ENCODE measurements around the gene CYP27B1. TPM values are rescaled to one million over a fixed set of nuclear protein-coding genes. Genes with fewer than 3 reads are reported as not detected.

The CYP27B1 gene
- total RNA-seq, 1 donor from 2014 or later: 4.3 TPM

- intact Hi-C loops (cut with micrococcal nuclease): loop anchor here (5.0 to 10.0 kb wide), 4 partner anchors 93 to 1119 kb away; partner anchors contain the start of genes ARHGAP9, BAZ2A, CTDSP2 and PTGES3
These were observed 13.0 kb downstream of the CYP27B1 start for GRCh38 chr12:57753756-57754337.

DNA sequence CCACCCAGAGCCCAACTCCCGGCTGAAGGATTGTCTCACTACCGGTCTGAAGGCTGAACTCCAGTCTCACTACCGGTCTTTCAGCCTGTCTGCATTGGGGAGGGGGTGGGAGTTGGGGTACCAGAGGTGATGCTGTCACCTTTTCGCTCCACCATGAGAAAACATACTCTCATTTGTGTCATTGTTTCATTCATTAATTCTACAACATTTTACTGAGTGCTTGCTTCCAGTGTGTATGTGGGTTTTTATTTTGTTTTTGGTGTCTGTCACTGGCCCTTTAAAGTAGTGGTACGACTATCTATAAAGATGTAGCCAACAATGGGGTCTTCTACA lies 14.2 kb downstream of the CYP27B1 start:
- intact Hi-C loops (cut with micrococcal nuclease): loop anchor here (1.0 to 10.0 kb wide), 9 partner anchors 8 to 1118 kb away; partner anchors contain the start of genes ARHGAP9, BAZ2A, CTDSP2 and DCTN2

DNA sequence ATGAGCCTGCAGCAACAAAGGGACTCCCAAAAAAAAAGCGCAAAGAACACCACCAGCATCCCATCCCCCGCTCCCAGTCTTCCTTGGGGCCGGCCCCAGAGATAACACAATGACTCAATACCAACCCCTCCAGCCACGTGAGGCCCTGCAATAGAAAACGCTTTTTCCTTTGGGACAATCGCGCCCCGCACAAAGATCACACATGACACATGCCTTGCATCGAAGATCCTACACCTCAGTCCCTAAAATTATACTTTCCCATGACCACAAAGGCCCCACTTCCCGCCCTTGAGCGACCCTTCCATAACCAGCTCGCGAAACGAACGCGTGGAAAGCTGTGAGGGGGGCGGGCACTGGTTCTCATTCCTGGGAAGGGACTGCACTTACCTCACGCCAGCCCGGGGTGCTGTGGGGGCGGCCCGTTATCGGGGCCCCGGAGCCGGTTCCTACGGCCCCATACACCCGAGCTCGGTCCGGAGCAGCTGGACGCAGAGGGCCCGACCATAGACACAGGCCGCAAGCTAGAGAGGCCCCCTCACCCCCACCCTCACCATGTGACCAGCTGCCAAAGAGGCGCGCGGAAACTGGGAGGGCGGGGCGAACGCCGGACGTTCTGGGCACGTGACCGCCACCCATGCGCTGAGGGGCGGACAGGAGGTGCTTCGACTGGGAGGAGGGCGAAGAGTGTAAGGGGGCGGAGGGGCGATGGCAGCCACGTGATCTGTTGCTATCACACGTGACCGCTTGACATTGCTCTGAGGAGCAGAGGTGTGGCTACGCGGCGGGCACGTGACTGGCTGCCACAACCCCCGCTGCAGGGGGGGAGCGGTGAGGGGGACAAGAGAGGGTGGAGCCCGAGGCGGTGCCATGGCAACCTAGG lies 14.8 kb downstream of the CYP27B1 start, which contains the start of gene CDK4:
Gene CDK4, minus strand, starts transcription at position 523 of the 880 bp plus-strand sequence. CDS start 593 bp downstream, outside the sequence.
- intact Hi-C loops (cut with micrococcal nuclease): loop anchor here (1.0 to 10.0 kb wide), 9 partner anchors 8 to 1117 kb away; partner anchors contain the start of genes ARHGAP9, BAZ2A, CTDSP2 and DCTN2

- intact Hi-C loops (cut with micrococcal nuclease): loop anchor here (5.0 to 10.0 kb wide), 4 partner anchors 96 to 1117 kb away; partner anchors contain the start of genes ARHGAP9, BAZ2A, CTDSP2 and PTGES3
These were observed 15.5 kb downstream of the CYP27B1 start for GRCh38 chr12:57751432-57751787.

GRCh38 chr12:57750561-57751431 lies 16.1 kb downstream of the CYP27B1 start:
- intact Hi-C loops (cut with micrococcal nuclease): loop anchor here (5.0 to 10.0 kb wide), 4 partner anchors 97 to 1116 kb away; partner anchors contain the start of genes ARHGAP9, BAZ2A, CTDSP2 and PTGES3

DNA sequence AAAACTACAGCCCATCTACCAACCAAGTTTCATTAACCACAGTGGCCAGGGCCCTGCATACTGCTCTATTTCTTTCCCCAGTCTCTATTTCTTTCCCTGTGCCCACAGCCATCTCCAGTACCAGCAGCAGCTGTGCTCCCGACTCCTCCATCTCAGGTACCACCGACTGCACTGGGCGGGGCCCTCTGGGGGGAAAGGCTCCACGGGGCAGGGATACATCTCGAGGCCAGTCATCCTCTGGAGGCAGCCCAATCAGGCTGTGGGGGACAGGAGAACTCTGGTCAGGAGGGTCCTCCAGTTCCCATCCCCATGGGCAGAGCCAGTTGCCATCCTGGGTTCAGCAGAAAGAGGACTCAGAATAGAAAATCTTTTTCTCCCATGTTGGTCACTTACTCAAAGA lies 17.8 kb downstream of the CYP27B1 start:
- intact Hi-C loops (cut with micrococcal nuclease): no loop called here

- intact Hi-C loops (cut with micrococcal nuclease): no loop called here
These were observed 20.9 kb downstream of the CYP27B1 start for GRCh38 chr12:57746025-57746424.

DNA sequence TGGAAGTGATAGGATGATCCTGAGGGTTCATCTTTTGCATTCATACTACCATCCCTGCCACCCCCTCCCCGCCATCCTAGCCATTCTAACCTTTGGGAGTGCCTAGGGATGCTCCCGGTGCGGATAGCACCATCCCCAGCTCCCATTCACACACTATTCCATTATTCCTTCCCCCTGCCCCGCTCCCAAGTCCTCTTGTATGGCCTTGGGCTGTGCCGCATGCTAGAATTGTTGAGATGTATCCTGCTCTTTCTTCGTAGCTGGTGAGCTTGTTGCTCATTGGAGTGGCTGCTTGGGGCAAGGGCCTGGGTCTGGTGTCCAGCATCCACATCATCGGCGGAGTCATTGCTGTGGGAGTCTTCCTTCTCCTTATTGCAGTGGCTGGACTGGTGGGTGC lies 21.4 kb downstream of the CYP27B1 start:
- intact Hi-C loops (cut with micrococcal nuclease): no loop called here

DNA sequence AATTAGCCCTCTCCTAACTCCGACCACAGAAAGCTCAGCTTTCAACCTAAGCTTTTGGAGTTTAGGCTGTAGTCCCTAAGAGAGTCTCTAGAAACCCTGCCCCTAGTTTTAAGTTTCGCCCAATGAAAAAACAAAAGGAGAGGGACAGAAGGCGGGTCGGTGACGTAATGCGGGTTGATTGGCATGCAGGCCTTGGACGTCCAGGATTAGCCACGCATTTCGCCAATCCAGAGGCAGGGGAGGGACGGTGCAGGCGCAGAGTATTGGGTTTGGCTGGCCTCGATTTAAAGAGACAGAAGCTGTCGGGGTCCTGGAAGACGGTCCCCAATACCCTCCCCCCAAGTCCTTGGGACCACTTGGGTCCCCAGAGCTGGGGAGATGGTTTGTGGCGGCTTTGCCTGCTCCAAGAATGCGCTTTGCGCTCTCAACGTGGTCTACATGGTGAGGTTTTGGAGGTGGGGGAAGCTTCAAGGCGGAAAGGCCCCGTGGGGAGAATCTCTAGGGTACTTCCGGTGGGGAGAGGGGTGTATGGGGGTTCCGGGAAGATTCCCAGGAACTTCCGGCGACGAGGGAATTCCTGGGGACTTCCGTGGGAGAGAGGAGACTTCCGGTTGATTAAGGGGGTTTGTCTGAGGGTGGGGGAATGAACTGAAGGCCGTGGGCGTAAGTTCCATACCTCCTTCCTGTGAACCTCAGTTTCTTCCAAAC lies 21.9 kb downstream of the CYP27B1 start, which contains the start of gene TSPAN31:
Gene TSPAN31, plus strand, starts transcription at position 263 of the 708 bp plus-strand sequence. Its CDS starts 116 bp downstream, at position 379.
- intact Hi-C loops (cut with micrococcal nuclease): loop anchor here (1.0 to 5.0 kb wide), 4 partner anchors 7 to 223 kb away; partner anchors contain the start of genes CDK4, DCTN2 and MBD6

DNA sequence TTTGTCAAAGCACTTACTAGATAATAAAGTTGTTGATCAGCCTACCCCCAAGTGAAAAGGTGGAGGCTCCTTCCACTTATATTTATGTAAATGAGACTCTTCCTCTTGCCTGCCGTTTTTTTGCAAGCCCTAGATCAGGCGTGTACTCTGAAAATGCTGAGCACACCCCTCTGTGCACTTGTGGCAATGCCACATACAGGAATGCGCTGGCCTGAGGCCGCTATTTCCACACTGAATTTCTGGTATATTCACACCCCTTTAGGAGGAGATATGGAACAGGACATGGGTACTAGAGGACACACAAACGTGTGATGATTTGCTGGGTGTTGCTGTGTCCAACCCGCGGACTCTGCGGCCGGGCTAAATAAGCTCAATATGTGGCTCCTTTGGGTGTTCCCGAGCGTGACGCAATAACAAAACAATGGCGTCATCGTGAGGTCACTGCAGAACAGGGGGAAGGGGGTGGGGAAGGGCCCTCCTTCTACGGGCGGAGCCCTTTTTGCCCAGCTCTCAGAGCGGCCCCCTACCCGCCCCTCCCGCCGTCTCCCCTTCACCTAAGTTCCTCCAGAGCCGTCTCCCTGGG lies 22.6 kb downstream of the CYP27B1 start:
- intact Hi-C loops (cut with micrococcal nuclease): loop anchor here (1.0 to 5.0 kb wide), 4 partner anchors 8 to 222 kb away; partner anchors contain the start of genes CDK4, DCTN2 and MBD6

DNA sequence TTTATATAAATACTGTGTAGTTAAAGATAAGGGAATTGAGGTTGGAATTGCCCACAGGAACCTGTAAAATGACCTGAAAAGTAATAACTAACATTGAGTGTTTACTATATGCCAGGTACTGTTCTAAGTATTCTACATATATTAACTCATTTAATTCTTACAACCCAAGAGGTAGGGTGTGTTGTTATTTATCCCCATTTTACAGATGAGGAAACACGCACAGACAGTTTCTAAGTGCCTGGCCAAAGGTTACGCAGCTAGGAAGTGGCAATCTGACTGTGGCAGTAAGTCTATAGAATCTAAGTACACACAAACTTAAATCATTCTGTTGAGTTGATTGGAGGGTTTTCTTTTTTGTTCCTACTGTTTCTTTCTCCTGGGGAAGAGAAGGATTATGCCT lies 23.1 kb downstream of the CYP27B1 start:
- intact Hi-C loops (cut with micrococcal nuclease): loop anchor here (1.0 to 5.0 kb wide), 5 partner anchors 9 to 221 kb away; partner anchors contain the start of genes CDK4, DCTN2 and MBD6

- intact Hi-C loops (cut with micrococcal nuclease): loop anchor here (1.0 to 5.0 kb wide), 5 partner anchors 15 to 195 kb away; partner anchors contain the start of gene DCTN2
These were observed 24.8 kb downstream of the CYP27B1 start for GRCh38 chr12:57741844-57742738.

DNA sequence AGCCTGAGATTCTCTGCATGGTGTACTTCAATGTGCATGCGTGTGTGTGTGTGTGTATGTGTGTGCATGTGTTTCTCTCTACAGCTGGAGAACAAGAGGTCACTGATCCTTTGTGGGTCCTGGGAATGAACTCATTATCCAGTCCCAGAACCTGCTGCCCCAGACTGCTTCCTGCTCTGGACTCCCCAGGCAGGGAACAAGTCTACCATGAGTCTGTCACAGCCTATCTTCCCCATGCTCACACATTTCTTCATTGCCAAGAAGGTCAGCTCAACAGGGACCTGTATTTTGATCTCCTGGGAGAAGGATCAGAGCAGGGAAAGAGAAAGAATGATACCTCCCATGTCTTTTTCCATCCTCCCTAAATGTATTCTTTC lies 25.5 kb downstream of the CYP27B1 start:
- intact Hi-C loops (cut with micrococcal nuclease): loop anchor here (5.0 kb wide), 2 partner anchors 119 to 194 kb away; partner anchors contain the start of gene DCTN2

GRCh38 chr12:57740656-57741412 lies 26.0 kb downstream of the CYP27B1 start:
- intact Hi-C loops (cut with micrococcal nuclease): loop anchor here (5.0 kb wide), 2 partner anchors 119 to 194 kb away; partner anchors contain the start of gene DCTN2

DNA sequence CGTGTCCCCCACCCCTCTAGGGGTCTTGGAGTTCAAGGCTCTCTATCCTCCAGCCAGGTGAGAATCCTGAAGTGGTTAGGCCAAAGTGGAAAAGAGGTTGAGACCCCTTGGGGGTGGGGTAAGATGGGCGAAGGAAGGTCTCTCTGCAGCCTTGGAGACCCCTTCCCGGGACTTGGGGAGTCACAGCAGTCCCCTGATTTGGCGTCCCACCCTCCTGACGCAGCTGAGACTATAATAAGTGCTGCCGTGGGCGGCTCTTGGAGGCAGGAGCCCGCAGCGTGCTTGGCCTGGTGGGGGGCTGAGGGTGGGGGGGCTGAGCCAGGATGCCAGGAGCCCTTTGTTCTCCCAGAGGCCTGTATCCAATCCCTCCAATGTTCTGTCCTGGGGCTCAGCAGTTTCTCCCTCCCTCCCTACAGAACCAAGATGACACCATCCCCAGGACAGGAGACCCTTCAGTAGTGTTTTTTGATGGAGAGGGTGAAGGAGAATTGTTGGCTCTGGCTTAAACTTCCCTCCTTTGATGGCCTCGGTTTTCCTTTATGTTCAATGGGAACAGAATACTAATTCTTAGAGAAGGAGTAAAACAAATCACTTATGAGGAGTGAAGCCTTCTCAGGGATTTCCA lies 26.9 kb downstream of the CYP27B1 start:
- intact Hi-C loops (cut with micrococcal nuclease): loop anchor here (5.0 kb wide), 2 partner anchors 118 to 193 kb away; partner anchors contain the start of gene DCTN2

- intact Hi-C loops (cut with micrococcal nuclease): no loop called here
These were observed 27.5 kb downstream of the CYP27B1 start for GRCh38 chr12:57739387-57739786.

DNA sequence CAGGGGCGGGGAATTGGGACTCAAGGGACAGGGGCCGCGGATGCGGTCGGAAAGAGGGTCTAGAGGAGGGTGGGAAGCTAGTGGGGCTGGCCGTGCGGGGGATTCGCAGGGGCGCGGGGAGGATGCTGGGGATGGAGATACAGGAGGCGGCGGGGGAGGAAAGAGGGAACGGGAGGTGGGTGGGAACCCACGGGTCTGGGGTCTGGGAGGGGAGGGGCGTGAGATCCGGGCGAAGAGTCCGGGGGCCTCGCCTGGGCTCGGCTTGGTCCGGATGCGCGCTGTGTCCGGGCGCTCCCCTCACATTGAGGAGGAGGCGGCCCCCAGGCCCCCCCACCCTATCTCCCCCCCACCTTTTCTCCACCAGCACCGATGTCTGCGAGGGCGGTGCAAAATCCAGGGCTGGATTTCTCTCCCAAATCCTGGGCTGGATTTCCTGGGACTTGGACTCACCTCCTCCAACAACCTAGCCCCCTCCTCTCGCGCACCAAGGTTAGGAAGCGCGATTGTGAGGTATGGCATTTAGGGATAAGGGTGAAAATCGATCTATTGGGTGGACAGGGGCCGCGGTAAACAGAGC lies 28.1 kb downstream of the CYP27B1 start, which contains the start of gene AGAP2:
Gene AGAP2, minus strand, starts transcription at position 82 of the 577 bp plus-strand sequence. CDS start 496 bp downstream, outside the sequence.
- intact Hi-C loops (cut with micrococcal nuclease): no loop called here
